A673 (cell line): ENCODE measurements around the gene SH2D3C. TPM values are rescaled to one million over a fixed set of nuclear protein-coding genes. Genes with fewer than 3 reads are reported as not detected.
"Not testable (repeated sequence)": the region's sequence is repeated elsewhere in the genome, so short reads cannot be mapped to it uniquely, and the experiment has no call there.

Source experiments
- BruUV-seq: library from RNA; stranded (reverse); fragments of 400-500 nt; replicated peaks from 2 replicates; lab custom pipeline; 2021; lab: Mats Ljungman, UMichigan
- CTCF ChIA-PET: fragments of 300-600 bp; sonication (Branson Sonifier 250); formaldehyde crosslinking; loops from one replicate; lab custom pipeline; 2022; ENCODE audit warnings: antibody characterized with exemption; lab: Charles Lee
- POLR2A ChIA-PET: fragments of 300-600 bp; sonication (Branson Sonifier 250); formaldehyde crosslinking; loops from one replicate; lab custom pipeline; 2022; ENCODE audit warnings: antibody characterized with exemption; ENCODE audit not compliant: low non-redundant PET; lab: Charles Lee
- DNase-seq: peaks from one replicate; pipeline ENCODE4 v3.0.0-alpha.2; 2015; ENCODE audit warnings: low spot score
- H3K27ac ChIP-seq: fragments of 200-600 bp; sonication (generic); 2 replicates; pipeline ENCODE4 v1.5.1; 2016; ENCODE audit warnings: mixed run types, low read depth, mild to moderate bottlenecking, mixed read lengths, antibody characterized with exemption, low read length; ENCODE audit not compliant: poor library complexity, severe bottlenecking
- H3K27me3 ChIP-seq: fragments of 200-600 bp; sonication (generic); replicated peaks from 2 replicates; pipeline ENCODE4 v1.6.1; 2017; ENCODE audit warnings: mixed run types, low read depth, mild to moderate bottlenecking, mixed read lengths, antibody characterized with exemption, low read length; ENCODE audit not compliant: insufficient read depth, poor library complexity
- H3K36me3 ChIP-seq: fragments of 200-600 bp; sonication (generic); 2 replicates; pipeline ENCODE4 v1.6.1; 2016; ENCODE audit warnings: mixed run types, mild to moderate bottlenecking, mixed read lengths, antibody characterized with exemption, low read length; ENCODE audit not compliant: insufficient read depth, poor library complexity, severe bottlenecking
- H3K4me1 ChIP-seq: fragments of 200-600 bp; sonication (generic); 2 replicates; pipeline ENCODE4 v1.6.1; 2017; ENCODE audit warnings: mixed run types, mild to moderate bottlenecking, mixed read lengths, antibody characterized with exemption, low read length; ENCODE audit not compliant: insufficient read depth, poor library complexity, severe bottlenecking
- H3K4me3 ChIP-seq: fragments of 200-600 bp; sonication (generic); 2 replicates; pipeline ENCODE4 v1.5.1; 2016; ENCODE audit warnings: low read depth, mixed run types, mild to moderate bottlenecking, mixed read lengths, low read length; ENCODE audit not compliant: poor library complexity, severe bottlenecking
- H3K9me3 ChIP-seq: fragments of 200-600 bp; sonication (generic); 2 replicates; pipeline ENCODE4 v1.6.1; 2016; ENCODE audit warnings: mixed run types, low read depth, mild to moderate bottlenecking, mixed read lengths, antibody characterized with exemption, low read length; ENCODE audit not compliant: poor library complexity, severe bottlenecking
- CTCF ChIP-seq: fragments of 300-800, 200-600 bp; sonication (generic); conservative IDR thresholded peaks from 2 replicates; pipeline ENCODE4 v1.5.1; 2017; ENCODE audit warnings: low read depth, mild to moderate bottlenecking, antibody characterized with exemption, low read length, moderate library complexity, mixed read lengths
- EZH2 ChIP-seq: fragments of 200-600 bp; sonication (generic); IDR thresholded peaks from 2 replicates; pipeline ENCODE4 v1.6.1; 2017; ENCODE audit warnings: borderline replicate concordance, low read depth, mild to moderate bottlenecking, mixed read lengths, antibody characterized with exemption, low read length; ENCODE audit not compliant: poor library complexity, severe bottlenecking
- intact Hi-C: fragments of 100-400 bp; cut with micrococcal nuclease; formaldehyde crosslinking; loops from one replicate; pipeline ENCODE4 v1.10.0; 2022; ENCODE audit not compliant: unreplicated experiment
- total RNA-seq: library from RNA; stranded (reverse); gene quantifications from 2 replicates; pipeline ENCODE4 v1.2.3, GENCODE V29; 2021

The SH2D3C gene
- total RNA-seq, 1 experiment from 2014 or later: not detected

- Histone ChIP-seq H3K27ac (no peak overlapping the region), H3K4me1 (no peaks in the 10 kb centered on the region), H3K27me3 (no peaks in the 10 kb centered on the region), H3K36me3 (no peaks in the 10 kb centered on the region), H3K9me3 (no peaks in the 10 kb centered on the region), H3K4me3 (no peak overlapping the region)
- POLR2A ChIA-PET: no interaction called here
- no peak for TF ChIP-seq EZH2
- no peak for TF ChIP-seq CTCF
- no TSS peak for BruUV-seq
- intact Hi-C loops: no loop called here
- DNase-seq: no peak
- CTCF ChIA-PET: no interaction called here
Observed at GRCh38 chr9:127761491-127761956, 16.9 kb downstream of the SH2D3C start.

GRCh38 chr9:127761061-127761460 lies 17.4 kb downstream of the SH2D3C start:
- CTCF ChIA-PET: no interaction called here

GRCh38 chr9:127758843-127759242 lies 19.6 kb downstream of the SH2D3C start:
- BruUV-seq: no TSS peak

More at GRCh38 chr9:127761061-127761460, 17.4 kb downstream of the SH2D3C start:
- POLR2A ChIA-PET: no interaction called here
- Histone ChIP-seq H3K4me1 (no peaks in the 10 kb centered on the region), H3K4me3 (no peak overlapping the region), H3K27me3 (peaks cover 4% of the 10 kb centered on the region), H3K9me3 (no peaks in the 10 kb centered on the region), H3K27ac (no peak overlapping the region), H3K36me3 (no peaks in the 10 kb centered on the region)
- no peak for DNase-seq
- TF ChIP-seq EZH2 (no peak), CTCF (no peak)
- intact Hi-C loops: no loop called here
- BruUV-seq: no TSS peak

GRCh38 chr9:127756776-127757175 lies 21.7 kb downstream of the SH2D3C start:
- CTCF ChIA-PET, BruUV-seq, H3K4me3 ChIP-seq, POLR2A ChIA-PET, H3K4me1 ChIP-seq, intact Hi-C loops, DNase-seq, H3K9me3 ChIP-seq, H3K27ac ChIP-seq, H3K36me3 ChIP-seq: not testable (repeated sequence)
- H3K27me3 ChIP-seq: peaks cover 44% of the 10 kb centered on the region

More at GRCh38 chr9:127758843-127759242, 19.6 kb downstream of the SH2D3C start:
- Histone ChIP-seq H3K9me3 (no peaks in the 10 kb centered on the region), H3K27ac (no peak overlapping the region), H3K36me3 (no peaks in the 10 kb centered on the region), H3K4me3 (no peak overlapping the region), H3K4me1 (peaks cover 3% of the 10 kb centered on the region), H3K27me3 (peaks cover 26% of the 10 kb centered on the region)
- no peak for DNase-seq
- CTCF ChIA-PET: no interaction called here
- intact Hi-C loops: no loop called here
- POLR2A ChIA-PET: no interaction called here
- TF ChIP-seq EZH2 (no peak), CTCF (no peak)
